Activated CD8-positive, alpha-beta memory T cell treated with anti-CD3 and anti-CD28 coated beads, Interleukin-2, amount 50 U/mL, for 1 hour (primary cell): ENCODE results near the gene AXIN2.
"Not testable (repeated sequence)": the region's sequence is repeated elsewhere in the genome, so short reads cannot be mapped to it uniquely, and the experiment has no call there.

Experiments used
- DNase-seq: peaks from one replicate; pipeline ENCODE4 v3.0.0-alpha.2; 2020; ENCODE audit errors: extremely low read depth

Gene AXIN2

DNA sequence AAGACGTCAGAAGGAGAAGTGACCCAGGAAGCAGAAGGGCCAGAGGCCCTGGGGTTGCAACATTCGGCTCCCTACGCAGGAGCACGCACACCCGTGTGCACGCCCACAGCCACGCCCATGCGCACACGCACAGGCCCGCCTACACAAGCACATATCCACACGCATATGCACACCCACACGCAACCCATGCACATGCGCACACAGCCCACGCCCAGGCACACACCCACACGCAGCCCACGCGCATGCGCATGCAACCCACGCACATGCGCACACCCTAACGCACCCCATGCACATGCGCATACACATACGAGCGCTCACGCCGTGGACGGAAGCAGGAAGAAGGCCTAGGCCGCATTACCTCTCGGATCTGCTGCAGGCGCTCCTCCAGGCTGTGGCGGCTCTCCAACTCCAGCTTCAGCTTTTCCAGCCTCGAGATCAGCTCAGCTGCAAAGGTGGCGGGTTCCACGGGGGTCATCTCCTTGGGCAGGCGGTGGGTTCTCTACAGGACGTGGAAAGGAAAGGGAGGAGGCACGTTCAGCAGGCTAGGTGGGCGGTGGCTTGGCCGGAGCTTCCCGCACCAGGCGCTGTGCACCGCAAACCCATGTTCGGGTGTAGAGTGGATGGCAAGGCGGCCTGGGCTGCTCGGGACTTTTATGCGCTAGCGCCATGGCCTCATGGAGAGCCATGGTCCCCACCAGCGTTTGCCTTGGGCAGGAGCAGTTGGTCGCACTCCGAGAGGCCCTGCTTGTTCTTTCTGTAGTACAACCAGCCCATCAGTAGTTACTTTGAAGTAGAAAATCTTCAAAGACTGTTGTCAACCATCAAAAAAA, 23.4 kb downstream of the AXIN2 start:
- no peak for DNase-seq

DNA sequence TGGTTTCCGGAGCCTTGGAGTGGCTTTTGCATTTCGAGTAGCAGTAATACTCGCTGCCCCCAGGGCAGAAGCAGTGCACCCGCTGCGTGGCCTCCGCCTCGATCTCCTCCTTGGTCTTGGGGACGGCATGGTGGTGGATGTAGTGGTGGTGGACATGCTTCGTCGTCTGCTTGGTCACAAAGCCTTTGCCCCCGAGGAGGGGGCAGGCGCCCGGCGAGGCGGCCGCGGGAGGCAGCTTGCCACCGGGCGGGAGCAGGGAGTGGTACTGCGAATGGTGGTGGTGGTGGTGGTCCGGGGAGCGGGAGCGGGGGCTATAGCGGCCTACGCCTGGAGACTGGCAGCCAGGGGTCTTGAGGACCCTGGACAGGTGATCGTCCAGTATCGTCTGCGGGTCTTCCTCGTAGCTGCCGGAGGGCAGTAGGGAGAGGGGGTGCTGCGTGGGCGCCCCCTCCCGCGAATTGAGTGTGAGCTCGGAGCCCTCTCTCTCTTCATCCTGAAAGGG, 24.1 kb downstream of the AXIN2 start:
- DNase-seq: no peak

DNA sequence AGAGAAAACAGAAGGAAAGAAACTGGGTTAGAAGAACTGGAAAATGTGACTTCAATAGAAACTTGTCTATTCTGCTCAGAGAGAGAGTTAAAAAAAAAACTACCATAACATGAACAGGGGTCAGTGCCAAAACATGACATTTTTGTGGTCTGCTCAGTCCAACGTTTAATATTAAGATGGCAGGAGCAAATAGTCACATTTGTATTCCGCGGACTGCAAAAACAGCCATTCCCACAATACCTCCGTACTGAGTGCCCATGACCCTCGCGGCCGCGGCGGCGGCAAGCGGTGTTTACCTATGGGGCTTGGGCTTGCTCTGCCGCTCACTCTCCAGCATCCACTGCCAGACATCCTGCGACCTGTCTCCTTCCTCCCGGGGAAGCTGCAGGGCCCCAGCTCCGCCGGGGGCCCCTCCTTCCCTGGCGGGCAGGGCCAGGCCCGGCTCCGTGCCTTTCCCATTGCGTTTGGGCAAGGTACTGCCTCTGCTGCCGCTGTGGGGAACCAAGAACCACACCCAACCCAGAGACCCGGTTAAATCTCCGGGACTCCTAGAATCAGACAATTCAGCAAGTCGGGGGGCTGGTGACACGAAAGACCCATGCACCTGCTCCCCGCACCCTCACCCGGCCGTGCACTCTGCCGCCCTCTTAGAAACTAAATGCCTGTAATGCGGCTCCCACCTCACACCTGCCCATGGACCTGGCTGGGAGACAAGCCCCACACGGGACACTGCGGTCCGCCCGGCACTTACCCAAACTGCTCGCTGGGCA, 24.7 kb downstream of the AXIN2 start:
- no peak for DNase-seq

DNA sequence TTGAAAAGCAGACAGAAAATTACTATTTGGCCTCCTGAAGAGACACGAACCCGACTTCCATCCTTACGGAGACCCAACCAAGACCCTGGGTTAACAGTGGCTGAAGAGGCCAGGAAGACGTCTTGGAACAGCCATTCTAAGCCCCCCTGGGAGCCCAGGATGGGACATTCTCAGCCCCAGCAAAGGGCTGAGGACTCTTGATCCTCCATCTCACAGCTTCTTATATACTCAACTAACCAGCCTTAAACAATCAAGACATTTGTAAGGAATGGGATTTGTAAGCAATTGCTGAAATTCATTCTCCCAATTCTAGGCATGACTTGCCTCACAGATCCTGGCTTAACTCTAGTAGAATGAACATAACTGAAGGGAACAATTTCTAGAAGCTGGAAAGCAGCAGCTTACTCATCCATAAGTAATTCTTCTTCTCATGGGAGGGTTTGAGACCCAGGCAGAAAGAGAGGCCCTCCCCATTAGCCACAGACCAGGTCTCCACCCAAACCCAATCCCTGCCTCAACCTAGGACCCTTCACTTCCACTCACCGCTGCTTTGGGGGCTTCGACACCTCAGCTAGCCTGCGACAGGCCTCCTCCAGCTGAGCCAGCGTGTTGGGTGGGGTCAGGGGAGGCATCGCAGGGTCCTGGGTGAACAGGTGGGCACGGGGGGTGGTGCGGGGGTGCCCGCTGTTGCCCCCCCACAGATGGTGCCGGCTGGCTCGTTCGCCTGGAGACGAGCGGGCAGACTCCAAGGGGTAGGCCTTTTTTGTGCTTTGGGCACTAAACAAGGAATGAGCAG, 25.5 kb downstream of the AXIN2 start:
- DNase-seq: no peak

DNA sequence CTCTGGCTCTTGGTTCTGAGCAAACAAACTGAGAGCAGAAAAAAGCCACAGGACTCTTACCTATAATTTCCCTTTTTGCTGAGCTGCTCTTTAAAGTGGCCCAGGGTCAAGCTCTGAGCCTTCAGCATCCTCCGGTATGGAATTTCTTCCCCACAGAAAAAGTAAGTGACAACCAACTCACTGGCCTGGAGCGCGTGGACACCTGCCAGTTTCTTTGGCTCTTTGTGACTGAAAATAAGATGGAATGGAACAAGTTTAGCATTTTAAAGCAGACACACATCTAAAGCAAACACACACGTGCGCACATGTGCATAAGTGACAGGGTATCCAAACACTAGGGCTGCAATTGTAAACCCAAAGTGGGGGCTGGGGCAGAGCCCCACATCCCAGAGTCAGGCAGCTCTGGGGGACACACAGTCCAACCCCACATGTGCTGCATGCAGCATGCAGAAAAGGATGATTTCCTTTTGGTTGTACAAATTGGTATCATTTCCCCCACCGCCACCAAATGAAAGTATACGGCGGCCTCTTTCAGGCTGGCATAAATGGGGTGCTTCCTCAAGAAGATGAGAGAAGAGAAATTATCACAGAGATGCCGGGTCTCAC, 27.5 kb downstream of the AXIN2 start:
- DNase-seq: no peak

DNA sequence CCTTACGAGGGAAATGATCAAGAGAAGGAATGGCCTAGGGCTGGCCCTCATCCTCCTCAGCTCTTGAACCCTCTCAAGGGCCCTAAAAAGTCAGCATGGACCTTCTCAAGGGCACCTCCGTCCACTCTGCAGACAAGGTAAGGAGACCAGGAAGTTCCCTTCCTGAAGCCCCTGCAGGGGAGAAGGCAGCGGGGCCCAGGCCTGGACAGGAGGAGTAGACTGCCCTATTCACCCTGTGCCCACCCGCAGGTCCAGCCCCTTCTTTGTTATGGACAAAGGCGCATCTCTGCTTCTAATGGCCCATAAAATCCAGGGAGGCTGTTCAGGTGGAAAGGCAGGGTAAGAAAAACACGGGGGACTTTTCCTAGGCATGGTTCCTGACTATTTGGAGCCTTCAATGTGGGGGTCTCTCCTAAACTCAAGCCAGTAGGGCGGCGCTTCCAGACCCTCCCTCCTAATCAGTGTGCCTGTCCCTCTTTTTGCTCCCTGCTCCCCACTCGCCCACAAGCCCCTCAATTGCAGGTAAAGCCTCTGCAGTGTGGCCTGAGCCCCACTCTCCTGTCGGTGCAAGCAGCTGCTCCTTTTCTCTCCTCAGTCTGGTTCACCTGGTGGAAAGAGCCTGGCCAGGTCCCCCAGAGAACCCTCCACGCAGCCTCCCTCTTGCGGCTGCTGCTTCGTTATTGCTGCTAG, 28.2 kb downstream of the AXIN2 start:
- no peak for DNase-seq

DNA sequence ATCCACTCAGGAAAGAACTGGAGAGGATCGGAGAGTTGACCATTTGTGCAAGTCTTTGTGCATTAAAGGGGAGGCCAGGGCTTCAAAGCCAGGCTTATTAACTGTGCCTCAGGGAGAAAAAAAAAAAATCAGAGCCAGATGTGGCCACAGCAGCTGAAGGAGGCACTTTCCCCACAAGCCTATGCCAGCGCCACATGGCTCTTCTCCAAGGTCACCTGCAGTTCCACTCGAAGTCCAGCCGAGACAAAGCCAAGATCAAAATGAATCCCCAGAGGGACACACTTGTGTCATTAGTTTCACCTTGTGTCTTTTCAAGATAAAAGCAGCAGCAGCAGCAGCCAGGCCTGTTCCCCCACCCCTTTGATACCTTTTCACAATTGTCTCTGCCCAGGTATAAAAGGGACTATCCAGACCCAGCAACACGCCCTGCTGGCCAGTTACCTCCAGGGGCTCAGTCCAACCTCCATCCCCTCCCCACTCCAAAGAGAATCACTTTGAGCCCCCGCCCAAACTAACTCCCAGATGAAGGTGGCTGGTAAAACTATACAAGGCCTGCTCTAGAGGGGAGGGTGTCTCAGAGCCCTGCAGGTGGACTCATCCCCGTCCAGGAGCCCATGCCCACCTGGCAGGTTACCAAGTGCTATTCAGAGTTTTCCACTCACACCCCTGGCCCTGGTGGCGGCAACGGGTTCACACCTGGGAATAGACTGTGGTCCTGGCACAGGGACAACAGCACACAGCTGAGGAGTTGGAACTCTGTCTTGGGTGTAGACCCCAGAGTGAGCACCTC, 29.2 kb downstream of the AXIN2 start:
- no peak for DNase-seq

DNA sequence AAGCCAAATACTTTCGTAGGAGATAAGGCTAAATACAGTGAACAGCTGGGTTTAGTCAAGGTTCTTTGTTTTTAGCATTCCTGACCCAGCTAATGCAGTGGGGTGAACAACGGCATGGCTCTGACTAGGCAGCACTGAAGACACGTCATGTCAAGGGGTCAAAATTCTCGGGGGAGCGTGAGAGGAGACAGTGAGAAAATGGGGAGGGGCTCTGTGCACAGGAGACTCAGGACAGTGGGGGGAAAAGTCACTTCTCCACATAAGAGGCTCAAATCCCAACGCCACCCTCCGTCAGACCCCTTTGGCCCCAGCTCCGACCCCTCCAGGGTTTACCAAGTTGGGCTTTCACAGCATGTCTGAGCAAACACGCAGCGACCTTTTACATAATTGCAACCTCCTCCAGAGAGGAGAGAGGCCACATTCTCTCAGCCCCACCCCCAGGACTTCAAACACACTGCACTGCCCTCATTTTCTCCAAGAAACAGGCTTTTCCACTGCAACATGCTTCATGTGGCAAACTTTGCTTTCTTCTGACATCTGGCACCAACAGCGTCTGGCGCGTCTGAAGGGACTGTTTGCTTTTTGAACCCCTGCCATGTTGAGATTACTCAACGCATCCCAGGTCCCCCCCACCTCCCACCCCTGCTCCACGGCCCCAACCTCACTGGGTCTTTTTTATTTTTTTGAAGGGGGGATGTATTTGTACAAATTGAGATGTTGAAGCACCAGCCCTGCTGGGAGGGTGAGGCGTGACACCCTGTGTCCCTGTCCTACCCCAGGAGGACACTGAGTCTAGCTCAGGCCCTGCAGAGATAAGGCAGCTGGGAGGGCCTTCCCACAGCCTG, 30.0 kb downstream of the AXIN2 start:
- no peak for DNase-seq

DNA sequence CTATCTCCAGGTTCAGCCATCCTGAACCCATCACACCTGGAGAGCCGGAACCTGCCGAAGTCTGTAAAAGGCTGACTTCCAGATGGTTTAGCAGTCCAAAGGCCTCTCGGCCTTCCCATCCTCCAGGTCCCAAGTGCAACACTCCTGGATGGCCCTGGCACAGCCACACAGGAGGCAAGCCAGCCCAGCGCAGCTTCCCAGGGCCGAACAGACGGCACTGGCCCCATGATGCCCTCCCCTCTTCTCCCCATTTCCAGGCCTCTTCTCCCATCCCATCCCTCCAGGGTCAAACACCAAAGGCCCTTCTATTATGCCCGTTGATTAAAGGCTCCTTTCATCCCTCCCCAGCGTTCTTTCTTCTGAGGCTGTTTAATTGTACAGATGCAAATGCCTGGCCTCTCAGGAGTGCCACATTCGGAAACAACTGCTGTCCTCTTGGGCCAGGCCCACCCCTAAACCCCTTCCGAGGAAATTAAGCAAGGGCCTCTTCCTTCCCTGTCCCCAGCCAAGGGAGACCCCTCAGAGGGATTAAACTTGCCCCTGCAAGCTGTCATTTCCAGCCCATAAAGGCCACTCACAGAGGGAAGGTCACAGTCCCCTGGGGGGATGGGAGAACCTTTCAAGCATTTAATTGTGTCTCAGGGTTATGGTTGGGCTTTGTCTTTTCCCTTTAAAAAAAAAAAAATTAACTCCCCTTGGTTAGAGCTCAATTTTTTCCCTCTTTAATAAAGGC, 30.8 kb downstream of the AXIN2 start:
- DNase-seq: no peak

DNA sequence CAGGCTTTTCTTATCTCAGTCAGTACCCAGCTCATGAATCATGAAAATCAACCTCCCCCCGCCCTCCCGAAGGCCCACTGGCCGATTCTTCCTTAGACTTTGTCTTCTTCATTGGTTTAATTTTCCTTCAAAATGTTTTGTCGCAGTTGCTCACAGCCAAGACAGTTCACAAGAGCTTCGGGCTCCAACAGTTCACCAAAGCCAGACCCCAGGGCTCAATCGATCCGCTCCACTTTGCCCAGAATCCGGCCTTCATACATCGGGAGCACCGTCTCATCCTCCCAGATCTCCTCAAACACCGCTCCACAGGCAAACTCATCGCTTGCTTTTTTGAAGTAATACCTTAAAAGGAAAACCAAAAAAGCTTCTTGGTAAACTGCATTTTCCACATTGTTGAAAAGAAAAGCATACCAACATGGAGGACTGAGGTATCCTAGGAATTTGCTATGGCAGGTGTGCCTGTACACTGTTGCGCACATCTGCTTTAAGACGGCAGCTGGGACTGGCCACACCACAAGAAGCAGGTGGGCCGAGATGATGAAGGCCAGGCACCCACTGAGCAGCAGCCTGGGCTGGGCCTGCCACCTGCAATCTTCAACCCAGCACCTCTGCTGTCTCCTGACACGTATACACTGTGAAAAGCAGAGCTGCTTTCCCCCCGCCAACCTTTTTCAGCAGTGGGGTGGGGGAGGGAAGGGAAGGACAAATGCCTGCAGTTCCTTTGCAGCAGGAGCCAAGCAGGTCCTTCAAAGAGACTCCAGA, 31.5 kb downstream of the AXIN2 start:
- no peak for DNase-seq

DNA sequence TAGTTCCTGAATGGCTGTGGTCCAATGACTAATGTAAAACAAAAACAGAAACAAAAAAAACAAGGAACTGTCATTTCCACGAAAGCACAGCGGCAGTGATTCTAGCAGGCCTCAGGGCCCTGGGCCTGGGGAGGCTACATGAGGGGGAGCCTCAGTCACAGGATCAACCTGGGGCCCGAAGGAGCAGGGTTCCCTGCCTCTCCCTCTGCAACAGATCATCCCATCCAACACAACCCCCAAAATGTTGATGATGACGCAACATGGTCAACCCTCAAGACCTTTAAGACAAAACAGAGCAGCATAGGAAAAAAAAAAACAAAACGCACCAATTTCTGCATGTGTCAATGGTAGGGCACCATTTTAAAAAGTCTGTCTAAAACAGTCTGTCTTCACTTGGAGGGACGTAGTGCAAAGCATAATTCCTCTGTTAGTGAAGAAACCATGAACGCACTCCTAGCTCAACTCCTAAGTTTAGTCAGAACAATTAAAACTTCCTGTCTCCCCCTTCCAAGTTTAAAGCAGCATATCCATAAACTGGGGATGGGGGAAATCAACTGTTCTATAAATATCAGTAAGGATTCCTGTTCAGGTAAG, 32.3 kb downstream of the AXIN2 start:
- no peak for DNase-seq

DNA sequence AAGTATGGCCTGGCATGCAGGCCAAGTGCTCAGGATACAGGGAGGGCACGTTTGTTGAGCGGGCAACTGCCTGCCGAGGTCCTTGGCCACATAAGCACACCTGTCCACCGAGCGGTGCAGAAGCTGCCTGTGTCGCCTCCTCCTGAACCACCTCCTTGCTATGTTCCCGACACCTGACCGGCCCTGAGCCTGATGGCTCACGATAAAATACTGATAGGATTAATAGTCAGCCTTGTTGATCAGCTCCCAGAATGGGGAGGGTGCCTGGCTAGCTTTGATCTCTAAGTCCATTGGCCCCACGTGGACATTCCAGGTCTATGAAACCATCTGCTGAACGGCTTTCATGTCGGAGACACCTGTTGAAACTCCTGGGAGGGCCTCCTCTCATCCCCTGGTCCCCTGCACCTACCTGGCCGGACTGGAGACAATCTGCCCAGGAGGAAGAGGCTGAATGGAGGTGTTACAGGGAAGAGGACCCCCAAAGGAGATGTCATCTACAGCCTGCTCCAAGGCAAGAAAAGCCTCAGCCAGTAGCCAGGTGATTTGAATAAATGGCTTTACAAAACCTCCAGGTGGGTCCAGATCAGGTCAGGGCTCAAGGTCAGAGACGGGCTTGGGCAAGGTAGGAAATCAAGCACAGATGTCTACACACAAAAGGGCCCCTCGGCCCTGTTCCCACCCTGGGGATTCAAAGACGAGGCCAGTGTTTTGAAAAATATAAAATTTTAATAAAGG, 33.4 kb downstream of the AXIN2 start:
- no peak for DNase-seq

DNA sequence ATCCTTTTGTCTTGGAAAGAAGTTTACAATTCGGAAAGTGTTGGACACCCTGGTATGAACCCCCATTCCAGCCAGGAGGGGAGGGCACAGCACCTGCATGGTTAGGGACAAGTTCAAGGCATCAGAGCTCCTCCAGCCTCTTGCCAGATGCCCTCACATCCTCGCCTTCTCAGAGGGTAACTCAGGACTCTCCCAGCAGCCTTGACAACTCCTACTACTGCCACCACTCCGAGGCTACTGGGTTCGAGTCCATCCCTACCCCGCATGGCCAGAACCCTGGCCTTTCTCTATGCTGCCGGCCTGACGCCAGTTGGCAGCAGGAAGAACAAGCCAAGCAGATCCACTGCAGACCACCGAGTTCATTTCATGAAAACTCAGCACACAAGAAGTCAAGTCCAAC, 34.1 kb downstream of the AXIN2 start:
- no peak for DNase-seq

DNA sequence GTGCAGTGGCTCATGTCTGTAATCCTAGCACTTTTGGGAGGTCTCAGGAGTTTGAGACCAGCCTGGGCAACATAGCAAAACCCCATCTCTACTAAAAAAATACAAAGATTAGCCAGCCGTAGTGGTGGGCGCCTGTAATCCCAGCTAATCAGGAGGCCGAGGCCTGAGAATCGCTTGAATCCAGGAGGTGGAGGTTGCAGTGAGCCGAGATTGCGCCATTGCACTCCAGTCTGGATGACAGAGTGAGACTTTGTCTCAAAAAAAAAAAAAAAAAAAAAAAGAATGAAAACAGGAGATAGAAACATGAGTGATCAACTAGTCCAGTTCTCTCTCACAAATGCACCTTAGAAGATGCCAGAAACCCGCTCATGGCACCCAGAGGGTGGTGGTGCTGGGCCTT, 34.6 kb downstream of the AXIN2 start:
- not testable (repeated sequence) for DNase-seq

DNA sequence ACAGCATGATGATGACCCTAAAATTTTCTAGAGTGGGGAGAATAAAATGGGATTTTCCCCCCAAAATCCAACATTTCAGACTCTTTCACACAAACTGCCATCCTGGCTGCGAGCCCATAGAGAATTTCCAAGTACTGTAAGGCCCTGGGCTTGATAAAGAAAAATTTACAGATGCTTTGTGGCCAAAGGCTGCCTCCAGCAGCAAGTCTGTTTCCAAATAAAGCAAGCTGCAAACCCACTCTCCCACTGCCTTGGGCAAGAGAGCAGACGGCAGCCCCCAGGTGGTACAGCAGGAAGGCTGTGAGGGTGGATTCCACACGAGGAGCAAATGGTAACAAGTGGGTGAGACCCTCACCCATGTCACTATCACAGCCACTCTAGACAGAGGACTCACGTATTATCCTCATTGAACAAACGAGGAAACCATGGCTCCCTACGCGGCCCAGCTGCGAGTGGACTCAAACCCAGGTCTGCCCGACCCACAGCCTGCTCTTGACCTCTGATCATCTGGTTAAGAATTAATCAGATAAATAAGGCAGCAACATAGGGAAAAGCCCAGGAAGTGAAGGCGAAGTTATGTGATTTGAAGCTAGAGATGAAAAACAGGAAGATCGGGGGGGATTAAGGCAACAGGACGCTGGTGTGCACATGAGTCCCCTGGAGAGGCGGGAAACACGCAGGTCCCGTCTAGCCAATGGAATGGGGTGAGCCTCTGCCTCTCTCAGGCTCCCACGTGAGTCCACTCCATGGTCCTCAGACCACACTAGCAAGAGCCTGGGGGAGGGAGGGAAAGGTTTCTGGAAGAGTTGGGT, 37.4 kb downstream of the AXIN2 start:
- no peak for DNase-seq

DNA sequence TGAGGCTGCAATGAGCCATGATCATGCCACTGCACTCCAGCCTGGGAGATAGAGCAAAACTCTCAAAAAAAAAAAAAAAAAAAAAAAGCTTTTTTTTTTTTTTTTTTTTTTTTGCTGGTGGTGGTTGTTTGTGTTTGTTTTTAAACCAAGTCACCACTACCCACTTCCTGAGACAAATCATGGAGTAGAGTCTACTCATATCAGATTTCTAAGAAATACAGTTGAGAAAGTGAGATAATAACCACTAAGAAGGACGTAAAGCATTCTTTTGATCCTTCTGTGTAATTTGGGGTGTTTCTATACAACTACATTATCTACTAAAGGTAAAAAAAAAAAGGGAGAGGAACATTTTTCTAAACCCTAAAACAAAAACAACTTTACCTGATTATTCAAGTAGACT, 38.0 kb downstream of the AXIN2 start:
- DNase-seq: no peak
